HepG2 (cell line): ENCODE data around the gene MT4. TPM values are rescaled to one million over a fixed set of nuclear protein-coding genes. Genes with fewer than 3 reads are reported as not detected.

ENCODE experiments used
- ATAC-seq: fragments of 200-7000 bp; cut with Tn5 transposase; 3 replicates; pipeline ENCODE4 v1.9.1; 2020; ENCODE audit warnings: mild to moderate bottlenecking, moderate library complexity
- BruUV-seq: library from RNA; stranded (reverse); fragments of 400-500 nt; replicated peaks from 2 replicates; lab custom pipeline; 2021; lab: Mats Ljungman, UMichigan
- CTCF ChIA-PET: fragments of 300-600 bp; formaldehyde crosslinking; extraction: SDS; loops from one replicate; lab custom pipeline; 2021; ENCODE audit warnings: low total read pairs, inconsistent platforms, low intra/inter-chr PET ratio; lab: Yijun Ruan, JAX
- POLR2A ChIA-PET: fragments of 350-600 bp; sonication (Branson Sonifier 250); formaldehyde crosslinking; loops from one replicate; lab custom pipeline; 2020; ENCODE audit warnings: antibody characterized with exemption, inconsistent platforms; lab: Yijun Ruan, JAX
- DNase-seq: peaks from one replicate; pipeline ENCODE4 v3.0.0-alpha.2; 2015; ENCODE audit warnings: low spot score
- FAIRE-seq: peaks from 3 replicates; lab custom pipeline; 2011; peaks lifted over from hg19 to GRCh38; lab: Jason Lieb, UNC
- H2AFZ ChIP-seq: one replicate; pipeline ENCODE4 v1.6.1; 2011; ENCODE audit warnings: low read length, inconsistent platforms
- H3K27ac ChIP-seq: fragments of 300-600 bp; 3 replicates; pipeline ENCODE4 v1.8.0; 2011; ENCODE audit warnings: mixed run types, mild to moderate bottlenecking, mixed read lengths, low read length, inconsistent platforms; ENCODE audit not compliant: insufficient read depth; ENCODE audit errors: extremely low read length
- H3K27me3 ChIP-seq, 2 experiments: fragments of 200-600 bp in 1 of 2; 2 replicates in 1 of 2; 3 replicates in 1 of 2; pipeline versions ENCODE4 v1.6.0 to v1.8.0; 2011; ENCODE audit warnings: low read length in 2 of 2, mild to moderate bottlenecking in 2 of 2, moderate library complexity in 2 of 2, inconsistent platforms in 1 of 2; ENCODE audit not compliant: insufficient read depth in 2 of 2, control insufficient read depth in 1 of 2
- H3K36me3 ChIP-seq, 2 experiments: fragments of 200-600 bp in 1 of 2; replicated peaks in 1 of 2; 2 replicates in 1 of 2; 3 replicates in 1 of 2; pipeline versions ENCODE4 v1.5.1 to v1.8.0; 2011; ENCODE audit warnings: low read length in 2 of 2, inconsistent platforms in 1 of 2; ENCODE audit not compliant: insufficient read depth in 2 of 2, control insufficient read depth in 1 of 2
- H3K4me1 ChIP-seq: 2 replicates; pipeline ENCODE4 v1.5.1; 2012; ENCODE audit warnings: low read length, inconsistent platforms; ENCODE audit not compliant: insufficient read depth
- H3K4me2 ChIP-seq: 2 replicates; pipeline ENCODE4 v1.6.0; 2011; ENCODE audit warnings: low read depth, low read length, inconsistent platforms
- H3K4me3 ChIP-seq, 3 experiments: fragments of 200-600 bp in 1 of 3; sonication (generic), shearing (Covaris generic) in 1 of 3; replicated peaks in 1 of 3; 2 replicates each; pipeline ENCODE4 v1.5.1; 2011 to 2016; ENCODE audit warnings: low read length in 3 of 3, inconsistent platforms in 2 of 3, low read depth in 2 of 3, mild to moderate bottlenecking in 2 of 3, control low read depth in 1 of 3, mixed read lengths in 1 of 3; ENCODE audit not compliant: insufficient read depth in 1 of 3
- H3K79me2 ChIP-seq: one replicate; pipeline ENCODE4 v1.6.1; 2011; ENCODE audit warnings: low read length, inconsistent platforms; ENCODE audit not compliant: insufficient read depth
- H3K9ac ChIP-seq: 2 replicates; pipeline ENCODE4 v1.6.0; 2011; ENCODE audit warnings: mild to moderate bottlenecking, low read depth, low read length, inconsistent platforms; ENCODE audit not compliant: insufficient read depth
- H3K9me3 ChIP-seq: 2 replicates; pipeline ENCODE4 v1.5.1; 2012; ENCODE audit warnings: mild to moderate bottlenecking, low read length
- H4K20me1 ChIP-seq: 2 replicates; pipeline ENCODE4 v1.6.0; 2011; ENCODE audit warnings: inconsistent platforms, mild to moderate bottlenecking, low read length, moderate library complexity; ENCODE audit not compliant: insufficient read depth
- CSRNP2 ChIP-seq: sonication (generic); formaldehyde crosslinking; conservative IDR thresholded peaks from 2 replicates; pipeline ENCODE4 v1.8.0; 2022; ENCODE audit warnings: low read depth, missing genetic modification reagents
- DNMT3B ChIP-seq: conservative IDR thresholded peaks from 2 replicates; pipeline ENCODE4 v1.6.1; 2016; ENCODE audit warnings: missing biosample characterization, control low read depth
- FIP1L1 ChIP-seq: fragments of 200-400 bp; formaldehyde crosslinking; IDR thresholded peaks from 2 replicates; pipeline ENCODE4 v1.6.1; 2018; ENCODE audit warnings: low read depth, mild to moderate bottlenecking, low read length, moderate library complexity, borderline replicate concordance; ENCODE audit not compliant: insufficient read depth
- MED1 ChIP-seq: sonication (generic); formaldehyde crosslinking; IDR thresholded peaks from 2 replicates; pipeline ENCODE4 v1.4.0; 2020; ENCODE audit warnings: missing genetic modification reagents
- RNF2 ChIP-seq: fragments of 450-650 bp; conservative IDR thresholded peaks from 2 replicates; pipeline ENCODE4 v1.6.1; 2016; ENCODE audit warnings: low read depth
- SATB2 ChIP-seq: sonication (generic); formaldehyde crosslinking; IDR thresholded peaks from 2 replicates; pipeline ENCODE4 v1.5.0; 2020; ENCODE audit warnings: missing genetic modification reagents
- STAT6 ChIP-seq: sonication (generic); formaldehyde crosslinking; IDR thresholded peaks from 2 replicates; pipeline ENCODE4 v1.4.0; 2020; ENCODE audit warnings: missing genetic modification reagents, mild to moderate bottlenecking, borderline replicate concordance
- THAP8 ChIP-seq: sonication (generic); formaldehyde crosslinking; IDR thresholded peaks from 2 replicates; pipeline ENCODE4 v1.5.1; 2020; ENCODE audit warnings: missing genetic modification reagents, mild to moderate bottlenecking, borderline replicate concordance
- U2AF1 ChIP-seq: fragments of 200-400 bp; formaldehyde crosslinking; optimal IDR thresholded peaks from 2 replicates; pipeline ENCODE3; 2017; ENCODE audit warnings: mild to moderate bottlenecking, low read depth, low read length
- UBTF ChIP-seq: sonication (generic); formaldehyde crosslinking; IDR thresholded peaks from 2 replicates; pipeline ENCODE4 v1.4.0; 2020; ENCODE audit warnings: mild to moderate bottlenecking, missing genetic modification reagents
- ZNF577 ChIP-seq: sonication (generic); formaldehyde crosslinking; IDR thresholded peaks from 2 replicates; pipeline ENCODE4 v1.4.0; 2020; ENCODE audit warnings: mild to moderate bottlenecking, low read depth, missing genetic modification reagents, borderline replicate concordance
- ZNF614 ChIP-seq: IDR thresholded peaks from 2 replicates; pipeline ENCODE4 v1.6.1; 2018; ENCODE audit warnings: missing biosample characterization, missing genetic modification reagents, inconsistent platforms, borderline replicate concordance
- ZZZ3 ChIP-seq: sonication (generic); formaldehyde crosslinking; IDR thresholded peaks from 2 replicates; pipeline ENCODE4 v1.4.0; 2020; ENCODE audit warnings: missing genetic modification reagents, mild to moderate bottlenecking, borderline replicate concordance
- WGBS: methylation state at CpG from one replicate; pipeline ENCODE4 v1.1.6; 2017; ENCODE audit warnings: low lambda C conversion rate; 5-methylcytosine and 5-hydroxymethylcytosine counted together
- in situ Hi-C: cut with HindIII; loops from 2 replicates; pipeline ENCODE4 v1.10.0; 2017; ENCODE audit warnings: low pct_unique_long_range_greater_than_20kb; ENCODE audit not compliant: extremely low pct_ligation_motif_present
- intact Hi-C: fragments of 100-400 bp; cut with micrococcal nuclease; formaldehyde crosslinking; loops from one replicate; pipeline ENCODE4 v1.10.0; 2022; ENCODE audit not compliant: unreplicated experiment
- polyA plus RNA-seq, 8 experiments: library from polyadenylated mRNA; depleted of rRNA in 3 of 8; stranded (reverse) in 7 of 8; unstranded in 1 of 8; fragments of >200 nt; fragmentation: Illumina TruSeq in 4 of 8; extraction: Trizol in 4 of 8; gene quantifications; 2 replicates each; pipeline versions ENCODE4 v1.2.1 to v1.2.3, GENCODE V29; 2011 to 2016; ENCODE audit warnings: low read depth in 4 of 8, missing spikeins in 1 of 8, mixed read lengths in 1 of 8; ENCODE audit not compliant: insufficient read depth in 1 of 8
- total RNA-seq, 5 experiments: library from RNA; depleted of rRNA; stranded (reverse); fragments of >200 nt; fragmentation: Illumina TruSeq; extraction: Trizol; gene quantifications; 2 replicates each; pipeline ENCODE4 v1.2.3, GENCODE V29; 2016; ENCODE audit warnings: low read depth in 1 of 5

The MT4 gene
- total and polyA plus RNA-seq, 2 of the 13 experiments (the other 11 are each of a cell fraction or from before 2014, with no cell fraction given): not detected

GRCh38 chr16:56588781-56589140 lies 23.9 kb downstream of the MT4 start:
- WGBS: 50% methylated on average over 9 of the region's 9 CpGs
- BruUV-seq: no TSS peak
- intact Hi-C loops: no loop called here
- ChIA-PET POLR2A (no interaction called here), CTCF (no interaction called here)
- Histone ChIP-seq H3K27ac (no peak overlapping the region), H3K9me3 (no peaks in the 10 kb centered on the region), H3K4me1 (peaks cover 8% of the 10 kb centered on the region), H3K9ac (no peak overlapping the region), H3K79me2 (no peaks in the 10 kb centered on the region), H4K20me1 (no peaks in the 10 kb centered on the region), H3K4me3 (no peak overlapping the region), H3K27me3 (peaks cover 6 to 45% of the 10 kb centered on the region in 2 experiments; a peak in 4 of 5 replicates), H3K4me2 (no peak overlapping the region), H2AFZ (no peak overlapping the region), H3K36me3 (no peaks in the 10 kb centered on the region)
- ATAC-seq (no peak), DNase-seq (no peak), FAIRE-seq (no peak)
- no peak for TF ChIP-seq SATB2 (CRISPR knock-in tag)
- TF ChIP-seq U2AF1: no peak
- no peak for TF ChIP-seq ZZZ3
- TF ChIP-seq UBTF (CRISPR knock-in tag): no peak
- no peak for TF ChIP-seq STAT6 (CRISPR knock-in tag)
- no peak for TF ChIP-seq RNF2
- no peak for TF ChIP-seq CSRNP2 (CRISPR knock-in tag)
- no peak for TF ChIP-seq ZNF577 (CRISPR knock-in tag)
- TF ChIP-seq MED1 (CRISPR knock-in tag): no peak
- TF ChIP-seq ZNF614 (CRISPR knock-in tag): no peak
- no peak for TF ChIP-seq THAP8
- TF ChIP-seq FIP1L1: no peak
- no peak for TF ChIP-seq DNMT3B (CRISPR knock-in tag)
- in situ Hi-C loops: no loop called here
